Left lobe of liver (tissue), 2 donors: ENCODE results near the gene UQCRC1. TPM values are rescaled to one million over a fixed set of nuclear protein-coding genes. Genes with fewer than 3 reads are reported as not detected.

ENCODE experiments used
- ATAC-seq: fragments of 200-7000 bp; cut with Tn5 transposase; one replicate; pipeline ENCODE4 v1.9.1; 2020; ENCODE audit warnings: mild to moderate bottlenecking, moderate library complexity
- DNase-seq: peaks from one replicate; pipeline ENCODE4 v3.0.0-alpha.2; 2020; ENCODE audit warnings: low spot score
- total RNA-seq: library from RNA; stranded (reverse); gene quantifications from one replicate; pipeline ENCODE4 v1.2.1, GENCODE V29; 2021
- donor health status: DM: no; HTN: no; CAD: no; lungs with moderate emphysema.
- donor health status: DM: no; HTN: yes; CAD: no.

The UQCRC1 gene
- total RNA-seq, 1 donor from 2014 or later, result 232 TPM

DNA sequence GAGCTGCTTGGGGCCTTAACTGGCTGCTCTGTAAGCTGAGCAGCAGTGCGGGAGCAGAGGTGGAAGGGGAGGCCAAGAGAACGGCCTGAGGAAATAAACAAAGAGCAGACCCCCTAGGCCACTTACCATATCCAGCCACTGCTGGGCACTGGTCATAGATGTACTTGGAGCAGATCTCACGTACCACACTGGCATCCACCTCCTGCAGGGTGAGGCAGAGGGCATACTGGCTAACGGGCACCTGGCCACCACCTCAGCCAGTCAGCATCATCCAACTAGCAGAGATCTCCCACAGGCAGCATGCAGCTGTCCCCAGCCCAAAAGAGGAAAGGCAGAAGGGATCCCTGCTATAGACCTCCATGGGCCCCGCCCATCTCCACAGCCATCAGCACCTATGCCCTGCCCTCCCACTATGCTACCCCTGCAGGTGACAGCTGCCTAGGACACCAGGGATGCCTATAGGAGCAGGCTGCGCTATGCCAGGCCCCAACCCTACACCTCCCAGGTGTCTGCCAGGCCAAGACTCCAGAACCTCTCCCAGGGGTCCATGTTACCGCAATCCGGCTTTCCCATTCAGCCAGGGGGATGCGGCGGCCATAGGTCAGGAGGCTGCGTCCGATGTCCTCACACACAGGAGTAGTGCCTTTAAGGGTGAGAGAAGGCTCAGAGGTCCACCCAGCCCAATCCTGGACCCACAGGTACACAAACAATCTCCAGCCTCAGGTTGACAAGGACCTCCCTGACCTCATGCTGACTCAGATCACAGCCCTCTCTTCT, 9.7 kb downstream of the UQCRC1 start:
- DNase-seq (no peak), ATAC-seq (no peak)

DNA sequence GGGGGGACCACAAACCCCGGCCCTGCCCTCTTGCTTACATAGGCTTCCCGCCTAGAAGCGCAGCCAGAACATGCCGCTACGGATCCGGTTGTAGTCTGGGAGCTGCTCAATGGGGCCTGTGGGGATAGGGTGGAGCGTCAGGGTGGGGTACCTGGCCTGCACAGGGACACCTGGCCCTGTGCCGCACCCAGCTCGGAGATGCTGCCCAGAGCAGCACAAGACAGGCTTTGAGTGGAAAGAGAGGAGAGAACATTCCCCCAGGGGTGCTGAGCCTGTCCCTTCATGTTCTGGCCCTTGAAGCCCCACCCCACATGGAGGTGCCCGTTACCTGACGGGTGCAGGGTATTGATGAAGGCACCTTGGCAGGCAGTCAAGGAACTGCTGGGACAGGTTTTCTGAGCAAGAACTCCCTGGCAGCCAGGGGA, 10.4 kb downstream of the UQCRC1 start:
- ATAC-seq (no peak), DNase-seq (no peak)

DNA sequence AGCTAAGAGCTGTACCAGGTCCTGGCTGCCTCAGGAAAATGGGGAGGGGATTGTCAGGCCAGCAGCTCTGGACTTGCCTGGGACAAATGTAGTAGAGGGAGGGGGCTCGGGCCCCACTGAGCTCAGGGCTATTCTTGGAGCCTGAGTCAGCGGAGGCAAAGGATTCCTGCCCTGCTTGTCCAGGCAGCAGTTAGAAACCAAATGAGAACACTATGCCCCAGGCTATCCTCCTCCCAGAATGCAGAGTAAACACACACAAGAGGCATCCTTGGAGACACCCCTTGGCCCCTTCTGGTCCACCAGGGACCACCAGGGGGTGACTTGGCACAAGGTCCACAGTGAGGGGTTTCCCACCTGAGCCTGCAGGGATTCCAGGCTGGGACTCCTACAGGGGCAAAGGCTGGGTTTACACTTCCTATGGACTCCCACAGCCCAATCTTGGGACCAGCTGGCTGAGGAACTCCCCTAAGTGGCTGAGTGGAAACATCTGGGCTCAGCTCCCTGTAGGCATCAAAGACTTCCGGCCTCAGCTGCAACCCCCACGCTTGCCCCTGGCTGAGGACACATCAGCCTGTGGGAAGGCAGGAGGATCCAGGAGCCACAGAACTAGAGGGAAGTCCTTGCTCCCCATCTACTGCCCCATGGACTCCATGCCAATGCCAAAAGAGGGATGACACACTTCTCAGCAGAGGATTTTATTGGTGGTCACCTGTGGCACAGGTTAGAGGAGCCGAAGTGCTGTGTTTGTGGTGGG, 10.9 kb downstream of the UQCRC1 start:
- no peak for DNase-seq
- ATAC-seq, result no peak

DNA sequence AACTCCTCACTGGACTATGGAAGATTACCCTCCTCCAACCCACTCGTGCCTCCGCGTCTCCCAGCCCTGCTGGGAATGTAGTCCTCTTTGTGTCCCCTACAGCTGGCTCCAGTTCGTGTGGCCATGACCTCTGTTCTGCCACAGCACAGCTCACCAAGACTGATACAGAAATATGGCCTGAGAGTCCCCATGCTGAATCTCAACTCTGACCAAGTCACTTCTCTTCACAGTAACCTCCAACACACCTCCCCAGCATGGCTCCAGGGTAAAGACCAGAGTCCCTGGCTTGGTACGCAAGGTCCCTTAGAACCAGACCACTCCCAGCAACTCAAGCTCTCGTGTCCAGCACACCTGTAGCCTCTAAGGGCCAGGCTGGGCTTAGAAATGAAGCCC, 12.0 kb downstream of the UQCRC1 start:
- ATAC-seq, result peak; percentile 2
- DNase-seq, result no peak

DNA sequence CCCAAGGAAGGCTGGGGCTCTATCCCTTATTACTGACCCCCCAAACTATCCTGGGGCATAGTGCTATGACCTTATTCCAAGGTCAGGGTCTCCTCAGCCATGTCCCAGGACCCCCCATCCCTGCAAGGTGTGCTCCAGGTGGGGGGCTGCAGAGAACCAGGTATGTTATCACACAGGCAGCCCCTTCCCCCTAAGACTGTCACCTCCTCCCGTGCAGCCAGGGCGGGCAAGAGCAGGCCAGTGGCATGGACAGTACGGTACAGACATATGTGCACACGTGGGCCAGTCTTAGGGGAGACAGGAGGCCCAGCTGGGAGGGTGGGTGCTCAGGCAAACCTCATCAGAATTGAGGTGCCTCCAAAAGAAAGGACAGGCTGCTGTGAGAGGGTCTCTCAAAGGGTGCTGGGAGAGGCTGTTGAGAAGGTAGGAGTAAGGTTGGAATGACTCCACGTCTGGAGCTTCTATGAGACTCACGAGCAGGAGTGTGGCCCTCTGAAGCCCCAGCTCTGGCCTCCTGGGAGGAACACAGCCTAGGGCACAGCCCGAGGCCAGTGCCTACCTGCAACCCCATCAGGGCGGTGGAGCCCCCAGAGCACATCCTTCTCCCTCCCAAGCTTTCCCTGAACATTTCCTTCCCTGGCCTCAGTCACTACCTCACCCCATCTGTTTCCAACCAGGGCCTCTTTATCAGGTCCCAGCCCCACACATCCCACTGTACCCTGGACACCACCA, 12.6 kb downstream of the UQCRC1 start:
- DNase-seq, result no peak
- ATAC-seq, result peak; percentile 11

DNA sequence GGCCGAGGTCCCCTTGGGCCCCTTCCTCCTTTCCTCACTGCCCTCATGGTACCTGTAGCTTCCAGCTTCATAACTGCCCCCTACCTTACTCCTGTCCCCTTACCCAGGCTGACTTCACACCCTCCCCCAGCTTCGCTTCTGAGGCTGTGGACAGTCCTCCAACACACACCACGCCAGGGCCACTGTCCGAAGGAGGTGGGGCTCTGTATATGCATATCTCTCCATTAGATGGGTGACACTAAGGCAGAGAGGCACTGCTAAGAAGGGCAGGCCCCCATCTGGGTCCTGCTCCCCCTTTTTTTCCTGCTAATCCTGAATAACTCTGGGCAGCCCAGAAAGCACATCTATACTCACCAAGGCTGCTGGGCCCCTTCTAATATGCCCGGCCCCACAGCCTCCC, 13.3 kb downstream of the UQCRC1 start:
- DNase-seq, result no peak
- peak; percentile 9 for ATAC-seq

DNA sequence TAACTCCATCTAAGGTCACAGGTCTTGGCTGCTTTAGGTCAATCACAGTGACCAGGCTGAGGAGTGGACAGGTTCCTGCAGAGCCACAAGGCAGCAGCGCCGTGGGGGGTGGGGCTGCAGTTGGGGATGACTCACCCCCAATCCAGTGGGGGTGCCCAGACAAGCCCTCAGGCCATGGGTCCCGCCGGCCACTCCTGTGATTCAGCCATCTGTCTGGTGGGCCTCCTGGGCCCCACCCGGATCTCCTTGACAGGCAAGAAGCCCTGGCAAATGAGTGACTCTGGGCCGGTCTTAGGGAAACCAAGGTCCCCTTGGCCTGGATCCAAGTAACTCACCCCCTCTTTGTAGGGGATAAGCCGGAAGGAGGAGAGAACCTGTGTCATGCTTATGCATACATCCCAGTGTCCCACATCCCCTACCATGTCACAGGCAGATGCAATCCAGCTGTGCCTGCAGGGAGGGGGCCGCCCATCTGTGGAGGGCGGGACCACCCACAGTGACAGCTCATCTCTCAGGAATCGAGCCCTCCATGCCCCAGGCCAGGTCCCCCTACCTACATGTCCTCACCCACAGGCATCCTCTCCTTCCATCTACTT, 13.8 kb downstream of the UQCRC1 start:
- ATAC-seq, result no peak

DNA sequence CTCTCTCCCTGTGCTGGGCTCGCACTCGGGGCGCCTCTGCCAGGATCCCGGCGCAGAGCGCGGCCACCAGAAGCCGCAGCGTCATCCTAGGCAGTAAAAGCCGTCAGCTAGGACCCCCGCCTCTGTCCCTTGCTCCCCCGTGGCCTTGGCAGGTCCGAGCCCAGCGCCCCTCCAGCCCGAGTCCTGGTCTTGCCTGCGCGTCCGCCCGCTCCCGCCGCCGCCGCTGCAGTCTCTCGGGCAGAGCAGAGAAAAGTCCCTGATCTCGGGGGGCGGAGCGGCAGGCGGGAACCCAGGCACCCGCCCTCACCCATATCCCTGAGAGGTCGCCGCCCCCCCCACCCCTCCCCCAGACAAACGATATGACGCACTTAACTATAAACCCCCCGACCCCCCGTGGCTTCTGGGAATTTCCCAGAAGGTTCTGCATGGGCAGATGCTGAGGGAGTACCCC, 14.3 kb downstream of the UQCRC1 start, which contains the start of gene COL7A1:
Gene COL7A1 (minus strand): TSS at position 255 of the 451 bp plus-strand sequence. CDS start 170 bp downstream, at position 85.
- ATAC-seq (no peak), DNase-seq (no peak)

More for the DNA sequence above, 13.8 kb downstream of the UQCRC1 start:
- DNase-seq, result no peak

DNA sequence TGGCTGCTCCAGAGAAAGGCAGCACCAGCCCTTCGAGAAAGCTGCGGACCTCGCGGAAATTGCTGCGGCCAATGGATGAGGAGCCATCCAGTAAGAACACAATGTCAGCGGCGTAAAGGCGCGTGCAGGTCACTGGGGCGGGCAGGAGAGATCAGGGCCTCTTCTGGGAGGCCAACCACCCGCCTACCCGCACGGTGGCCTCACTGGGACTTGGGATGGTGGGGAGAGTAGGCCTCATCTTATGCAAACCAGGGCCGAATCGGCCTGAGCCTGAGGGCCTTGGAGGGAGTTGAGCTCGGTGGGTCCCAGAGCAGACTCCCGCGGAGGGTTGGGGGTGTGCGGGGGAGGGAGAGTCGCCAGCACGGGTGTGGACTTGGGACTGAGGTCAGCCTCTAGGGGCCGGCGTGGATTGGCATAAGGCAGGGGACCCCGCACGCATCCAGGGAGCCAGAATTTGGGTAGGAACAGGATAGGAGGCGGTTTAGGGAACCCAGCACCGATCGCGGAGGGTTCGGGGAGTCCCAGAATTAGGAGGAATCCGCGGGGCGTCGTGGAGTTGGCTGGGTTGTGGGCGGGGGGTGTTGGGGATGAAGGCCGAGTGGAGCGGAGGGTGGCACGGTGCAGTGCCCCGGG, 14.9 kb downstream of the UQCRC1 start:
- ATAC-seq, result no peak
- no peak for DNase-seq

DNA sequence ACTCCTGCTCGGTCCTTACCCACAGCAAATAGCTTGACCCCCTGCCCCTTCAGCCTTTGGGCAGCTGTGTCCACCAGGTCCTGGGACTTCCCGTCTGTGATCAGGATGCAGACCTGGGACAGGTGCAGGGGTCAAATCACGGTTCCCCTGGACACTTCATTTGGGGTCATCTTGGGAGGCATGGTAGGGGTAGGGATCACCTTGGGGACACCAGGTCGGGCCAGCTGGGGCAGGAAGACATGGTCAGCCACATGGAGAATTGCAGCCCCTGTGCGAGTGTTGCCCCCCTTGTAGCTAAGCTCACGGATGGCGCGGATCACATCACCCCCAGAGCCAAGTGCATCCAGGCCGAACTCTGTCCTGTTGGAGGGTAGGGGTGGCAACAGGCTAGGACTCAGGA, 16.1 kb downstream of the UQCRC1 start:
- DNase-seq (no peak), ATAC-seq (no peak)

DNA sequence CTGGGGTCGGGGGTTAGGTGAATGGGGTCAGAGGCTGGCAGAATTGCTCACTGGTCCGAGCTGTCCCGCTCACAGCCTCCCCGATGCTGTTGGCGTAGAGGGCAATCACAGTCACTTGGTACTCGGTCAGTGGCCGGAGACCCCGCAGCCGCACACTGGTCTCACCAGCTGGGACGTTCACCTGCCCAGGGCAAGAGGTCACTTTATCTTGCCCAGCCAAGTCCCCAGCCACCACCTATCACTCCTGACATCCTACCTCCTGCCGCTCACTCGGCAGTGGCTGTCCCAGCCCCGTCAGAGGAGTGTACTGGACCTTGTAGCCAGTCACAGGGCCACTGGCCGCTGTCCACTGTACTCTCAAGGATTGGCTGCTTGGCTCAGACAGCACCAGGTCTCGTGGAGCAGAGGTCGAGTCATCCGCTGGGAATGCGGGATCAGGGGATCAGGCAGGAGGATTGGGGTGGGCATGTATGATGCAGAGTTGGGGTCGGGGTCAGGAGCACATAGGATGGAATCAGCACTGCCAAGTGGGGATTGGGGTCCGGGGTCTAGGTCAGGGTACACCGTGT, 16.8 kb downstream of the UQCRC1 start:
- DNase-seq (no peak), ATAC-seq (no peak)

DNA sequence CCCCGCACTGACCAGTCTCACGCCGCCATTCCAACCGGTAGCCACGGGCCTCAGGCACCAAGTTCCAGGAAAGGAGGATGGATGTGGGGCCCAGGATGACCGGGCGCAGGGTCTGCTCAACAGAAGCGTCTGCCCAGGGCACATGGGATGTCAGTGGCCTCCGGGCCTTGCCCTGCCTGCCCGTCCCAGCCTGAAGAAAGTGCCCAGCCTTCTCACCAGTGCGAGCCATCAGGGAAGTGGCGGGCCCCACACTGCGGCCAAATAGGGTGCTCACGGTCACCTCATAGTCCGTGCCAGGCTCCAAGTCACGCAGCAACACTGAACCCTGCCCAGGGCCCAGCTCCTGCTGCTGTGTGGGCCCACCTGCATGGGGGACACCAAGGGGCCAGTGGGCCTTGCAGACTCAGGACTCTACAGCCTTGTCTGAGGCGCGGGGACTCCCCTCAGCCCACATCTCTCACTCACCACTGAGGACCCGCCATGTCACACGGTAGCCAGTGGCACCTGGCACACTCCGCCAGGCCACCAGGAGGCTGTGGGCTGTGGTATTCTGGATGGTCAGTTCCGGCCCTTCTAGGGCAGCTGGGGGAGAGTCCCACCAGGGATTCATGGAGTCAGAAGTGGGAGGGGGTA, 17.4 kb downstream of the UQCRC1 start:
- DNase-seq, result no peak
- no peak for ATAC-seq

DNA sequence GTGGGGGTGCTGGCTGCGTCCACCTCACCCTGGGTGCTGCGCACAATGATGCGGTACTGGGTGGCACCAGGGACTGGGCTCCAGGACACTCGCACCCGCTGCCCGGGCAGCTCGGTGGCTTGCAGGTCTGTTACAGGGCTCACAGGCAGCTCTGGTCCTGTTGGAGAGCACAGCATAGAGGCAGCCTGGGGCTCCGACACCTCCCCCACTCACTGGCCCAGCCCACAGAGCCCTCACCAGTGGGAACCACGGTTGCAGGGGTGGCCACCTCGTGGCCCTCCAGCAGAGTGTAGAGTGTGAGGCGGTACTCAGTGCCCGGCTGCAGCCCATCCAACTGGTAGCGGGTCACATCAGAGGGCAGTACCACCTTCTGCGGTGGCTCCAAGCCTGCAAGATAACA, 18.0 kb downstream of the UQCRC1 start:
- ATAC-seq, result no peak
- no peak for DNase-seq

DNA sequence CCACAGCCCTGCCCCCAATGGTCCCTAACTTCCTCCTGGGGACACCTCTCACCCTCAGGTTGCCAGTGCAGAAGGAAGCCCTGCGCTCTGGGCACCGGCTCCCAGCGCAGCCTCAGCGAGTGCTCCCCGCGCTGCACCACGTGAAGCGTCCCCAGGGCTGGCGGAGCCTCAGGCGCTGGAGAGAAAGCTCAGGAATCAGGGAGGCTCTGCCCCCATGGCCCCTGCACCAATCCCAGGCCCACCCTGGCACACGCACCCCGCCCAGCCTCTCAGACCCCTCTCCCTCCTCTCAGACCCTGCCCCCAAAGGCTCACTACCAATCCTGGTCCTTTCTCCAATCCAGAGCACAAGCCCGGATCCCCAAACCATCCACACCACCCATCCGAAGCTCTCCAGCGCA, 21.2 kb downstream of the UQCRC1 start:
- no peak for ATAC-seq
- DNase-seq, result no peak

DNA sequence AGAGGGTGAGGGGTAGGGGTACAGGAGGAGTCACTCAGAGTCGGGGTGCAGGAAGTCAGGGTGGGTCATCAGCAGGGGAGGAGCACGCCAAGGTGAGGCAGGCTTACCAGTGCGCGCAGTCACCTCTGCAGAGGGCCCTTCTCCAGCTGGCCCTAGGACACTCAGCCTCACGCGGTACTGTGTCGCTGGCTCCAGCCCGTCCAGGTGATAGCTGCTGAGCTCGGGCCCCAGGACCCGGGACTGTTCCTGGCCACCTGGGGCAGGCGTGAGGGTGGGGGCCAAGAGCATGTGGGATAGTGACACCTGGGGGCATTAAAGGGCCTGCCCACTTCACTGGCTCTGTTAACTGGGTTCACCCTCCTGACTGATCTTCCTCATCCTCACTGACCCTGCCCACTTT, 21.8 kb downstream of the UQCRC1 start:
- ATAC-seq, result peak; percentile 8
- no peak for DNase-seq

DNA sequence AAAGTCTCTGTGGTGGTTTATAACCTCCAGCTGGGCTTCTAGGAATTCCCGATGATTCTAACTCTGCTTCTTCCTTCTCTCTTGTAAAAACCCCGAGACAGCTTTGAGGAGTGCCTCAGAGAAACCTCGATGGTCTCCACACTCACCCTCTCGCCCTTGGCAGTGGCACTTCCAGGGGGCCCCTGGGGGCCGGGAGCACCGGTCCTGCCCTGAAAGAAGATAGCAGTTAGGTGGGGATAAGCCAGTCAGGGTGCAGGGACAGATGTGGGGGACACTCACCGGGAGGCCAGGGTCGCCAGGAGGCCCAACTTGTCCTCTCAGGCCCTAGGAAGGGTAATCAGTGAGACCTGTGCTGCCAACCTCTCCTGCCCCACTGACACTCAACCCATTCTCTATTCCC, 24.0 kb downstream of the UQCRC1 start:
- ATAC-seq (no peak), DNase-seq (no peak)

DNA sequence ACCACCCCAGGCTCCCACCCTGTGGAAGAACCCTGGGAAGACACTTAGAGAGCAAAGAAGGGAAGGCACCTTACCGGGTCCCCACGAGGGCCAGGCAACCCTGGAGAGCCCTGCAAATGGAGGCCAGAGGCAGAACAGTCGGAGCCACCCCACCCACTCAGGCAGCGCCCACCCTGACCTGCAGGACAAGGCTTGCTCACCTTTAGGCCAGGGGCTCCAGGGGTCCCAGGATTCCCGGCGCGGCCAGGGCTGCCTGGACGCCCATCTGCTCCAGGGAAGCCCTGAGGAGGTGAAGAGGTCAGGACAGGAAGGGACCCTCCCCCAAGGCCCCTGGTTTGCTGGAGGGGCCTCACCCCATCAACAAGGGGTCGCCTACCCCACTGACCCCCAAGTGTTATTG, 24.6 kb downstream of the UQCRC1 start:
- no peak for DNase-seq

DNA sequence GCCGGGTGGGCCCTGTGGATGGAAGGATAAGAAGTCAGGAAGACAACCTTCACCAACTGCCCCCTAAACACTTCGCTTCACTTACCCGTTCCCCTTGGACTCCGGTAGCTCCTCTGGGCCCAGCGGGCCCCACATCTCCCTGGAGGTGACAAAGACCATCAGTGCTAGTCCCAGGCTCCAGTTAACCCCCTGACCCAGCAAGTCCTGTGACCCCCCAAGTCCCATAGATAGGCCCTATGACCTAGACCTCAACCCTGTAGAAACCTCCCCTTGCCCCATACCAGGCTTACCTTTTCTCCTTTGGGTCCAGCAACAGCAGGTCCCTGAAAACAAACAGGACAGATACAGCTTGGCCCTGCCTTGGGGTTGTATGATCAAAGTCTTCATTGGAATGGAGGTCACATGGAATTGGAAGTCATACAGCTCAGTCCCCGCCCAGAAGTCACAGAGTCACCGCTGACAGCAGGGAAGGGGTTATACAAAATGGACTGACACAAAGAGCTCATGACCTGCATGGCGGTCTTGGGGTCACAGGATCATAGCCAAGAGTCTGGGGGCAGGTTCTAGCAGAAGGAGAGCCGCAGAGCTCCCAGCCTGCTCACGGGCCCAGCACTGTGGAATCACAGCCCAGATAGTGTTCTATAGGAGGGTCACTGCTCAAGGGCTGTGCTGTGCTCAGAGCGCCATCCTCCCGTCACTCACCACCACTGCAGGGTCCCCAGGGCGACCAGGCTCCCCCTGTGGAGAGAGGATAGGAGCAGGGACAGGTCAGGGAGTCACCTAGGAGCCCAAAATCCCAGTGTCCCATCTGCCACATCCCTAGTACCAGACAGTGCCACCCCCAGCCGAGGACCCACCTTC, 27.6 kb downstream of the UQCRC1 start:
- peak; percentile 85 for ATAC-seq
- DNase-seq, result no peak

More for the DNA sequence above, 24.6 kb downstream of the UQCRC1 start:
- ATAC-seq, result no peak

DNA sequence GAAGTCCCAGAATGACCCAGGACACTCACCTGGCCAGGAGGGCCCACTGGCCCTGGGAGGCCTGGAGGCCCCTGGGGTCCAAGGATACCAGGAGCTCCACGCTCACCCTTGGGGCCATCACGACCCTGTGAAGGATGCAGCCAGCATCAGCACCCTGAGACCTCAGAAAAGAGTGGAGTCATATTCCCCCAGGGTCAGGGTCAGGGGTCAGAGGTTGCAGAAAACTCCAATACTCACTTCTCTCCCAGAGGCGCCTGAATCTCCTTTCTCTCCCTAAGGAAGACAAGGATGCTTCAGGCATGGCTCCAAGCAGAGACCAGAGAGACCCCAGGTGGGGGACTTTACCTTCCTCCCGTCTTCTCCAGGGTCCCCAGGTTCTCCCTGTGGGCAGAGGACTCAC, 32.8 kb downstream of the UQCRC1 start:
- no peak for ATAC-seq

More for the DNA sequence above, 32.8 kb downstream of the UQCRC1 start:
- no peak for DNase-seq
